RWPE2 (cell line): ENCODE data around the gene SLC12A2.
A peak's percentile ranks its signal among the peaks of the same experiment; 100 is the strongest.

Experiments used
- ATAC-seq: fragments of 200-7000 bp; cut with Tn5 transposase; 3 replicates; pipeline ENCODE4 v1.9.1; 2021; ENCODE audit warnings: low read depth
- DNase-seq: peaks from one replicate; pipeline ENCODE4 v3.0.0-alpha.2; 2020; ENCODE audit warnings: low spot score
- H3K27ac ChIP-seq: fragments of 450-650 bp; 2 replicates; pipeline ENCODE4 v1.5.1; 2017; ENCODE audit warnings: mild to moderate bottlenecking; ENCODE audit not compliant: poor library complexity, severe bottlenecking
- H3K27me3 ChIP-seq: fragments of 250-450 bp; sonication (Bioruptor Pico); 2 replicates; pipeline ENCODE4 v1.5.1; 2021; ENCODE audit warnings: mild to moderate bottlenecking, moderate library complexity; ENCODE audit not compliant: insufficient read depth, poor library complexity, severe bottlenecking
- H3K36me3 ChIP-seq: fragments of 250-450 bp; sonication (Bioruptor Pico); 2 replicates; pipeline ENCODE4 v1.5.1; 2020; ENCODE audit warnings: low read depth, mild to moderate bottlenecking, moderate library complexity
- H3K4me1 ChIP-seq: fragments of 250-450 bp; sonication (Bioruptor Pico); 2 replicates; pipeline ENCODE4 v1.5.1; 2021; ENCODE audit warnings: mild to moderate bottlenecking, moderate library complexity; ENCODE audit not compliant: insufficient read depth, poor library complexity, severe bottlenecking
- H3K4me3 ChIP-seq: fragments of 250-450 bp; sonication (Bioruptor Pico); 2 replicates; pipeline ENCODE4 v1.5.1; 2021; ENCODE audit warnings: mild to moderate bottlenecking, moderate library complexity; ENCODE audit not compliant: severe bottlenecking
- H3K9me3 ChIP-seq: fragments of 250-450 bp; sonication (Bioruptor Pico); 2 replicates; pipeline ENCODE4 v1.5.1; 2021; ENCODE audit warnings: mild to moderate bottlenecking, moderate library complexity; ENCODE audit not compliant: severe bottlenecking
- TF ChIP-seq, protein P1 (sequence below): fragments of 450-650 bp; IDR thresholded peaks from one replicate; pipeline ENCODE4 v1.5.1; 2017; ENCODE audit warnings: mild to moderate bottlenecking, moderate library complexity; ENCODE audit not compliant: poor library complexity, severe bottlenecking

Gene SLC12A2

DNA sequence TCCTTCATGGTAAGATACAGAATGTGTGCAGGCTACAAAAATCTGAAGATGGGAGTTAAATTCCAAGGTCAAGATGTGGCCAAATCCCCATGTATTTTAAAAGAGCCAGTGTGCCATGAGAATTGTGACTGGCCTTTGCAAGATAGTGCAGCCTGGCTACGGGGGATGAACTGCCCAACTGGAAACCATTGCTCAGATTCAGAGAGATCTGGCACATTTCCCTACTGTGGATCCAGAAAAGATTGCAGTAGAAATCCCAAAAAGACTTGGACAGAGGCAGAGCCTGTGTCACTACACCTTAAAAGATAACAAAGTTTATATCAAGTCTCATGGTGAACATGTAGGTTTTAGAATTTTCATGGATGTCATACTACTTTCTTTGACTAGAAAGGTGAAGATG lies 26.2 kb downstream of the SLC12A2 start:
- DNase-seq, result no peak
- Histone ChIP-seq H3K27me3 (no peaks in the 10 kb centered on the region), H3K4me3 (no peak overlapping the region), H3K27ac (no peak overlapping the region), H3K9me3 (no peaks in the 10 kb centered on the region), H3K36me3 (peaks cover 11% of the 10 kb centered on the region), H3K4me1 (peaks cover 6% of the 10 kb centered on the region)
- ATAC-seq, result no peak
- TF ChIP-seq, protein P1, sequence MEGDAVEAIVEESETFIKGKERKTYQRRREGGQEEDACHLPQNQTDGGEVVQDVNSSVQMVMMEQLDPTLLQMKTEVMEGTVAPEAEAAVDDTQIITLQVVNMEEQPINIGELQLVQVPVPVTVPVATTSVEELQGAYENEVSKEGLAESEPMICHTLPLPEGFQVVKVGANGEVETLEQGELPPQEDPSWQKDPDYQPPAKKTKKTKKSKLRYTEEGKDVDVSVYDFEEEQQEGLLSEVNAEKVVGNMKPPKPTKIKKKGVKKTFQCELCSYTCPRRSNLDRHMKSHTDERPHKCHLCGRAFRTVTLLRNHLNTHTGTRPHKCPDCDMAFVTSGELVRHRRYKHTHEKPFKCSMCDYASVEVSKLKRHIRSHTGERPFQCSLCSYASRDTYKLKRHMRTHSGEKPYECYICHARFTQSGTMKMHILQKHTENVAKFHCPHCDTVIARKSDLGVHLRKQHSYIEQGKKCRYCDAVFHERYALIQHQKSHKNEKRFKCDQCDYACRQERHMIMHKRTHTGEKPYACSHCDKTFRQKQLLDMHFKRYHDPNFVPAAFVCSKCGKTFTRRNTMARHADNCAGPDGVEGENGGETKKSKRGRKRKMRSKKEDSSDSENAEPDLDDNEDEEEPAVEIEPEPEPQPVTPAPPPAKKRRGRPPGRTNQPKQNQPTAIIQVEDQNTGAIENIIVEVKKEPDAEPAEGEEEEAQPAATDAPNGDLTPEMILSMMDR, result no peak

DNA sequence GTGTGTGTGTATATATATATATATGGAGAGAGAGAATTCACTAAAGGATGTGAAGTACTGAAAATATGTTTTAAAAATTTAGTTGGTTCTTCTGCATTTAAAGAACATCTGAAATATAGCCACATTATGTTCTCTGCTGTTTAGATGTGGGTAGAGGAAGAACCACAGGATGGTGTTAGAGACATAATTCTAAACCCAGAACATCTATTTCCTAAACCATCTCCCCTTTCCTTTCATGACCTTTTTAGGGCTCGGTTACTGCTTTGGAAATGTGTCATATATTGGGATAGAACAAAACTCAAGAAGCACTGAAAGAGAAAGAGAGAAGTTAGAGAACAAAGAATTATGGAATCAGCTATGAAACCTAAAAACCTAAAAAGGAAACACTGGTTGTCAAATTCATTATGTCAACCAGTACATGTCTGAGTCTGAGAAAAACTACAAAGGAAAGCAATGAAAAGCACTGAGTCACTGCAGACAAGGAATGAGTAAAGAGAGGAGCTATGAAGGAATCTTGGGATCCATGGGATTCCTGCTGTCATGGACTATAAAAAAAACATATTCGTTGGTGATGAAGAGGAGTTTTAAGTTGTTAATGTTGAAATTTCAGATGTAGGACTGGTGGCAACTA lies 28.4 kb downstream of the SLC12A2 start:
- DNase-seq, result no peak
- H3K9me3 ChIP-seq, result no peaks in the 10 kb centered on the region
- TF ChIP-seq, protein P1, result no peak
- no peak overlapping the region for H3K4me3 ChIP-seq
- H3K27ac ChIP-seq, result no peak overlapping the region
- peaks cover 15% of the 10 kb centered on the region for H3K36me3 ChIP-seq
- peaks cover 6% of the 10 kb centered on the region for H3K4me1 ChIP-seq
- peak; percentile 88 for ATAC-seq
- no peaks in the 10 kb centered on the region for H3K27me3 ChIP-seq

DNA sequence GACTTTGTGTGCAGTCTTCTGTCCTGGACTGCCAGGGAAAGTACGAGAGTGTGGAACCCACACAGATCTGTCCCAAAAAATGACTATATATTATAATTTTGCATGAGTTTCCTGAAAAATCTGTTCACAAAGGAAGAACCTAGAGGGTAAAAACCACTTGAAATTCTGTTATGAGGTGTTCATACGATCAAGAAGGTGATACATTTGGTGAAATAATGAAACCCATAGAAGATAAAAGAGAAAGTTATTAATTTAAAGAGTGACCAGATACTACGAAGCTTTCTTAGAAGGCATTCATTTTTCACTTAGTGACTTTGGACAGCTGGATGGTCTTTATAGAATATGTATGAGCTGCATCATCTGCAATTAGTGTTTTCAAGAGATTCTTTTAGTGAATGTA lies 32.9 kb downstream of the SLC12A2 start:
- Histone ChIP-seq H3K9me3 (peaks cover 4% of the 10 kb centered on the region), H3K27ac (no peak overlapping the region), H3K27me3 (no peaks in the 10 kb centered on the region), H3K4me1 (peaks cover 7% of the 10 kb centered on the region), H3K4me3 (no peak overlapping the region), H3K36me3 (peaks cover 15% of the 10 kb centered on the region)
- DNase-seq (no peak), ATAC-seq (no peak)
- TF ChIP-seq, protein P1, result no peak

DNA sequence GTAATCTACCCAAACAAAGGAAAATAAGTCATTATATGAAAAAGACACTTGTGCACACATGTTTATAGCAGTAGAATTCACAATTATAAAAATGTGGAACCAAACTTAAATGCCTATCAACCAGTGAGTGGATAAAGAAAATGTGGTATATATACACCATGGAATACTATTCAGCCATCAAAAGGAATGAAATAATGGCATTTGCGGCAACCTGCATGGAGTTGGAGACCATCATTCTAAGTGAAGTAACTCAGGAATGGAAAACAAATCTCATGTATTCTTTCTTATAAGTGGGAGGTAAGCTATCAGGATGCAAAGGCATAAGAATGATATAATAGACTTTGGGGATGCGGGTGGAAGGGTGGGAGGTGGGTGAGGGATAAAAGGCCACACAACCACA lies 34.6 kb downstream of the SLC12A2 start:
- peaks cover 4% of the 10 kb centered on the region for H3K9me3 ChIP-seq
- H3K36me3 ChIP-seq, result peaks cover 15% of the 10 kb centered on the region
- no peak for DNase-seq
- no peak overlapping the region for H3K27ac ChIP-seq
- H3K4me1 ChIP-seq, result peaks cover 7% of the 10 kb centered on the region
- no peaks in the 10 kb centered on the region for H3K27me3 ChIP-seq
- ATAC-seq, result no peak
- TF ChIP-seq, protein P1, result no peak
- no peak overlapping the region for H3K4me3 ChIP-seq

DNA sequence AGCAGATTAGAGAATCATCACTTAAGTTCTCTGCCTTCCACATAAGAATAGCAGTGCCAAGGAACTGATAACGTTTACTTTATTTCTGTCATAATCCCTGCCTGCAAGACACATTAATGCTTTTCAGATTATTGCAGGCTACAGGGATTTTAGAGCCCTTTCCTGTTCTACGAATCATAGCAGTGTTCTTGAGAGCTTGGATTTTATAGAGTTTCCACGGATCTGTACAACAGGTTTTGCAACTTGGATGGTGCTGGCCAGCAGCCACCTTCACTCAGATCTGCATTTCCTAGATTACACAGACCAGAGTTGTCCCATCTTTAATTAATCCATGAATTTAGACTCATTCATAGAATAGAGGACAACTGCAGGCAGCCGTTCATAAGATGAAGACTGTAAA lies 38.1 kb downstream of the SLC12A2 start:
- TF ChIP-seq, protein P1, result no peak
- Histone ChIP-seq H3K9me3 (peaks cover 4% of the 10 kb centered on the region), H3K27me3 (no peaks in the 10 kb centered on the region), H3K4me1 (peaks cover 7% of the 10 kb centered on the region), H3K4me3 (no peak overlapping the region), H3K36me3 (peaks cover 6% of the 10 kb centered on the region; the same call in 1 of the 2 replicates), H3K27ac (no peak overlapping the region)
- peak; percentile 69 for ATAC-seq
- DNase-seq, result no peak
